Neural cell (in vitro differentiated cells): ENCODE data around the gene NLRC5. TPM values are rescaled to one million over a fixed set of nuclear protein-coding genes. Genes with fewer than 3 reads are reported as not detected.

Experiments
- H2AFZ ChIP-seq: fragments of 200-600, 300-800 bp; sonication (generic), shearing (Covaris generic); 2 replicates; pipeline ENCODE4 v1.6.0; 2014; ENCODE audit warnings: low read depth, mild to moderate bottlenecking, antibody characterized with exemption, low read length, moderate library complexity
- H3F3A ChIP-seq: fragments of 200-600 bp; shearing (Covaris generic); 2 replicates; pipeline ENCODE4 v1.6.1; 2016; ENCODE audit warnings: mild to moderate bottlenecking, moderate library complexity, mixed read lengths, antibody characterized with exemption, low read length; ENCODE audit not compliant: insufficient read depth, poor library complexity, severe bottlenecking
- H3K27ac ChIP-seq: fragments of 200-600, 300-800 bp; sonication (generic), shearing (Covaris generic); 2 replicates; pipeline ENCODE4 v1.5.1; 2014; ENCODE audit warnings: mild to moderate bottlenecking, low read length, moderate library complexity
- H3K27me3 ChIP-seq: fragments of 300-800, 200-600 bp; sonication (generic), shearing (Covaris generic); 2 replicates; pipeline ENCODE4 v1.6.0; 2014; ENCODE audit warnings: mild to moderate bottlenecking, low read depth, low read length, moderate library complexity; ENCODE audit not compliant: insufficient read depth
- H3K36me3 ChIP-seq: fragments of 300-800, 200-600 bp; sonication (generic), shearing (Covaris generic); 2 replicates; pipeline ENCODE4 v1.5.1; 2014; ENCODE audit warnings: mild to moderate bottlenecking, antibody characterized with exemption, low read length, moderate library complexity; ENCODE audit not compliant: insufficient read depth
- H3K4me2 ChIP-seq: fragments of 300-800, 200-600 bp; sonication (generic), shearing (Covaris generic); 2 replicates; pipeline ENCODE4 v1.6.0; 2014; ENCODE audit warnings: mild to moderate bottlenecking, low read length
- H3K4me3 ChIP-seq: fragments of 300-800, 200-600 bp; sonication (generic), shearing (Covaris generic); 2 replicates; pipeline ENCODE4 v1.5.1; 2014; ENCODE audit warnings: mild to moderate bottlenecking, low read length, moderate library complexity
- H3K79me2 ChIP-seq: fragments of 200-600 bp; shearing (Covaris generic); replicated peaks from 2 replicates; pipeline ENCODE4 v1.6.0; 2014; ENCODE audit warnings: mild to moderate bottlenecking, low read length, moderate library complexity; ENCODE audit not compliant: insufficient read depth
- H3K9ac ChIP-seq: fragments of 300-800, 200-600 bp; sonication (generic), shearing (Covaris generic); 2 replicates; pipeline ENCODE4 v1.6.1; 2016; ENCODE audit warnings: mild to moderate bottlenecking, low read length, mixed read lengths
- H3K9me2 ChIP-seq: fragments of 200-600 bp; shearing (Covaris generic); 2 replicates; pipeline ENCODE4 v1.6.1; 2016; ENCODE audit warnings: mild to moderate bottlenecking, low read length, mixed read lengths; ENCODE audit not compliant: insufficient read depth
- H3K9me3 ChIP-seq: fragments of 200-600, 300-800 bp; sonication (generic), shearing (Covaris generic); 2 replicates; pipeline ENCODE4 v1.6.1; 2016; ENCODE audit warnings: mild to moderate bottlenecking, mixed run types, low read length, moderate library complexity, mixed read lengths
- H4K20me1 ChIP-seq: fragments of 200-600 bp; shearing (Covaris generic); 2 replicates; pipeline ENCODE4 v1.6.1; 2016; ENCODE audit warnings: mild to moderate bottlenecking, mixed run types; ENCODE audit not compliant: insufficient read depth
- CTCF ChIP-seq: fragments of 450-650 bp; IDR thresholded peaks from 2 replicates; pipeline ENCODE4 v1.5.1; 2014; ENCODE audit warnings: antibody characterized with exemption, mild to moderate bottlenecking, moderate library complexity; ENCODE audit not compliant: poor library complexity, severe bottlenecking
- EP300 ChIP-seq: fragments of 450-650 bp; conservative IDR thresholded peaks from 2 replicates; pipeline ENCODE4 v1.6.1; 2014; ENCODE audit warnings: antibody characterized with exemption, mild to moderate bottlenecking, moderate library complexity; ENCODE audit not compliant: poor library complexity, severe bottlenecking
- EZH2 ChIP-seq: fragments of 200-600, 300-800 bp; shearing (Covaris generic), sonication (generic); IDR thresholded peaks from 2 replicates; pipeline ENCODE4 v1.6.1; 2014; ENCODE audit warnings: antibody characterized with exemption, low read length, borderline replicate concordance, mild to moderate bottlenecking; ENCODE audit not compliant: insufficient read depth, poor library complexity, severe bottlenecking
- MXI1 ChIP-seq: fragments of 450-650 bp; conservative IDR thresholded peaks from 2 replicates; pipeline ENCODE4 v1.6.1; 2014; ENCODE audit warnings: antibody characterized with exemption, mild to moderate bottlenecking; ENCODE audit not compliant: poor library complexity, severe bottlenecking
- POLR2AphosphoS5 ChIP-seq: IDR thresholded peaks from 2 replicates; pipeline ENCODE4 v1.6.1; 2012
- RAD21 ChIP-seq: fragments of 450-650 bp; conservative IDR thresholded peaks from 2 replicates; pipeline ENCODE4 v1.6.1; 2014; ENCODE audit warnings: antibody characterized with exemption, mild to moderate bottlenecking, moderate library complexity
- REST ChIP-seq: IDR thresholded peaks from 2 replicates; pipeline ENCODE4 v1.6.1; 2012; ENCODE audit warnings: borderline replicate concordance
- SMC3 ChIP-seq: fragments of 450-650 bp; conservative IDR thresholded peaks from 2 replicates; pipeline ENCODE4 v1.6.1; 2014; ENCODE audit warnings: antibody characterized with exemption, mild to moderate bottlenecking, moderate library complexity; ENCODE audit not compliant: poor library complexity
- TAF1 ChIP-seq: IDR thresholded peaks from 2 replicates; pipeline ENCODE4 v1.6.1; 2012; ENCODE audit warnings: low read depth
- polyA plus RNA-seq: library from polyadenylated mRNA; depleted of rRNA; stranded (reverse); fragments of >200 nt; gene quantifications from 2 replicates; pipeline ENCODE4 v1.2.3, GENCODE V29; 2014

Gene NLRC5
- polyA plus RNA-seq, 1 donor from 2014 or later: not detected

- Histone ChIP-seq H3K27me3 (no peaks in the 10 kb centered on the region), H3K9me3 (no peaks in the 10 kb centered on the region), H2AFZ (no peak overlapping the region), H3K9ac (no peak overlapping the region), H3K4me2 (no peak overlapping the region), H3K4me3 (no peak overlapping the region), H3K27ac (no peak overlapping the region), H3K79me2 (no peaks in the 10 kb centered on the region), H3F3A (no peaks in the 10 kb centered on the region), H3K36me3 (no peaks in the 10 kb centered on the region), H3K9me2 (no peaks in the 10 kb centered on the region), H4K20me1 (no peaks in the 10 kb centered on the region)
- no peak for TF ChIP-seq MXI1
- no peak for TF ChIP-seq REST
- TF ChIP-seq TAF1: no peak
- TF ChIP-seq EP300: no peak
- TF ChIP-seq SMC3: no peak
- TF ChIP-seq CTCF: no peak
- TF ChIP-seq POLR2AphosphoS5: no peak
- no peak for TF ChIP-seq EZH2
- TF ChIP-seq RAD21: no peak
Observed at GRCh38 chr16:57013229-57013628, 23.9 kb downstream of the NLRC5 start.

- no peak overlapping the region for H2AFZ ChIP-seq
- no peak overlapping the region for H3K27ac ChIP-seq
- H3K36me3 ChIP-seq: no peaks in the 10 kb centered on the region
- no peaks in the 10 kb centered on the region for H4K20me1 ChIP-seq
- no peak overlapping the region for H3K9ac ChIP-seq
- no peaks in the 10 kb centered on the region for H3K79me2 ChIP-seq
- no peak overlapping the region for H3K4me2 ChIP-seq
- H3K4me3 ChIP-seq: no peak overlapping the region
- no peaks in the 10 kb centered on the region for H3K9me2 ChIP-seq
- H3K9me3 ChIP-seq: no peaks in the 10 kb centered on the region
- no peaks in the 10 kb centered on the region for H3K27me3 ChIP-seq
- TF ChIP-seq POLR2AphosphoS5: no peak
- no peak for TF ChIP-seq REST
- no peak for TF ChIP-seq EZH2
- no peak for TF ChIP-seq TAF1
- no peak for TF ChIP-seq RAD21
- no peak for TF ChIP-seq CTCF
- TF ChIP-seq EP300: no peak
- no peak for TF ChIP-seq SMC3
- TF ChIP-seq MXI1: no peak
- H3F3A ChIP-seq: no peaks in the 10 kb centered on the region
Observed at GRCh38 chr16:57013902-57014301, 24.5 kb downstream of the NLRC5 start.
